ENCODE measurements around the gene TYMP. TPM values are rescaled to one million over a fixed set of nuclear protein-coding genes. Genes with fewer than 3 reads are reported as not detected.

The TYMP gene
- total and polyA plus RNA-seq, 10 of the 15 experiments (the other 5 are each of a cell fraction or from before 2014, with no cell fraction given): 0.42 to 57.8 (median 24.6) TPM

DNA sequence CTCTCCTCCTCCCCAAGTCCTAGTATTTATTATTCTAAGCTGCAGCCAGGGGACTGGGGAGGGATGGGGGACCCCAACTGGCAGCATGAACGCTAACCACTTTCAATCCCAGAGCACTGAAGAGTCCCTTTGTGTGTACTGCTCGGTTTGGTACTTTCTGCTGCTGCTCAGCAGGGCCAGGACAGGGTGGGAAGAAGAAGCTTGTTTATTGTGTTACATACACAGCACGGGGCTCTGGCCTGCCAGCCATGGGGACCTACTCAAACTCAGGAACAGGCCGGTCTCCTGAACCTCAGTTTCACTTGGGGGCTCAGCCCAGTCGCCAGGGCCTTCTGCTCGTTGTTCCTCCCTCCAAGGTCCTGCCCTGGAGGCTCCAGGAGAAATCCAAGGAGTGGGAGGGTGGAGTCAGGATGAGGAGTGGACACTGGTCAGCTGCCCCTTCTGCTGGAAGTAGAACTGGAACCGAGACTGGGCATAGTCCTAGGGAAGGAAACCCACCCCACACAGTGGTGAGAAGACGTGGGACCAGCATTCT is 49.0 kb upstream of the TYMP start:
- FAIRE-seq (no peak), DNase-seq (ENCODE audit: low read depth, low spot score) (no peak), ATAC-seq (no peak)
- no peaks in the 10 kb centered on the region for H3K9me3 ChIP-seq (replicated peaks; ENCODE audit: control insufficient read depth, insufficient read depth, low read length)
- peaks cover 20% of the 10 kb centered on the region for H3K79me2 ChIP-seq (ENCODE audit: control insufficient read depth, insufficient read depth, low read length)
- H3K27ac ChIP-seq (ENCODE audit: control insufficient read depth, insufficient read depth): no peak overlapping the region
- no peak overlapping the region for H2AFZ ChIP-seq (ENCODE audit: control insufficient read depth, low read depth, low read length)
- SMC1A ChIA-PET (ENCODE audit: uncharacterized antibody, unreplicated experiment): no interaction called here
- peak overlapping the region; percentile 44; the same call in 1 of the 2 replicates for H3K9ac ChIP-seq (ENCODE audit: control insufficient read depth, insufficient read depth, low read length)
- POLR2A ChIA-PET: no interaction called here
- WGBS (ENCODE audit: insufficient coverage, insufficient replicate concordance, low lambda C conversion rate, missing lambda C conversion rate): 86% methylated on average over 8 of the region's 8 CpGs
- CTCF ChIA-PET: no interaction called here
- in situ Hi-C loops (cut with MboI) (no loop called here), intact Hi-C loops (cut with micrococcal nuclease; ENCODE audit: unreplicated experiment) (no loop called here)
- BruUV-seq (replicated peaks): no TSS peak
- TF ChIP-seq CEBPB (IDR thresholded peaks at IDR 0.05; ENCODE audit: borderline replicate concordance in 1 of 2, low read depth in 2 of 2, low read length in 2 of 2) (no peak), CHD2 (IDR thresholded peaks at IDR 0.05; ENCODE audit: borderline replicate concordance, low read depth, low read length) (no peak), IRF4 (IDR thresholded peaks at IDR 0.05; ENCODE audit: low read depth, low read length) (no peak), CREM (IDR thresholded peaks at IDR 0.05; ENCODE audit: low read depth) (no peak), RBBP5 (conservative IDR thresholded peaks at IDR 0.05) (no peak), MYC (IDR thresholded peaks at IDR 0.05; ENCODE audit: insufficient read depth, insufficient read length, insufficient replicate concordance, low read length, severe bottlenecking) (no peak), SMAD5 (IDR thresholded peaks at IDR 0.05; ENCODE audit: low read depth) (no peak)
- TF ChIP-seq, protein P1, sequence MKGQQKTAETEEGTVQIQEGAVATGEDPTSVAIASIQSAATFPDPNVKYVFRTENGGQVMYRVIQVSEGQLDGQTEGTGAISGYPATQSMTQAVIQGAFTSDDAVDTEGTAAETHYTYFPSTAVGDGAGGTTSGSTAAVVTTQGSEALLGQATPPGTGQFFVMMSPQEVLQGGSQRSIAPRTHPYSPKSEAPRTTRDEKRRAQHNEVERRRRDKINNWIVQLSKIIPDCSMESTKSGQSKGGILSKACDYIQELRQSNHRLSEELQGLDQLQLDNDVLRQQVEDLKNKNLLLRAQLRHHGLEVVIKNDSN (IDR thresholded peaks at IDR 0.05; ENCODE audit: borderline replicate concordance, extremely low read length, insufficient read depth, low read depth, low read length): no peak
- TF ChIP-seq, protein P2, sequence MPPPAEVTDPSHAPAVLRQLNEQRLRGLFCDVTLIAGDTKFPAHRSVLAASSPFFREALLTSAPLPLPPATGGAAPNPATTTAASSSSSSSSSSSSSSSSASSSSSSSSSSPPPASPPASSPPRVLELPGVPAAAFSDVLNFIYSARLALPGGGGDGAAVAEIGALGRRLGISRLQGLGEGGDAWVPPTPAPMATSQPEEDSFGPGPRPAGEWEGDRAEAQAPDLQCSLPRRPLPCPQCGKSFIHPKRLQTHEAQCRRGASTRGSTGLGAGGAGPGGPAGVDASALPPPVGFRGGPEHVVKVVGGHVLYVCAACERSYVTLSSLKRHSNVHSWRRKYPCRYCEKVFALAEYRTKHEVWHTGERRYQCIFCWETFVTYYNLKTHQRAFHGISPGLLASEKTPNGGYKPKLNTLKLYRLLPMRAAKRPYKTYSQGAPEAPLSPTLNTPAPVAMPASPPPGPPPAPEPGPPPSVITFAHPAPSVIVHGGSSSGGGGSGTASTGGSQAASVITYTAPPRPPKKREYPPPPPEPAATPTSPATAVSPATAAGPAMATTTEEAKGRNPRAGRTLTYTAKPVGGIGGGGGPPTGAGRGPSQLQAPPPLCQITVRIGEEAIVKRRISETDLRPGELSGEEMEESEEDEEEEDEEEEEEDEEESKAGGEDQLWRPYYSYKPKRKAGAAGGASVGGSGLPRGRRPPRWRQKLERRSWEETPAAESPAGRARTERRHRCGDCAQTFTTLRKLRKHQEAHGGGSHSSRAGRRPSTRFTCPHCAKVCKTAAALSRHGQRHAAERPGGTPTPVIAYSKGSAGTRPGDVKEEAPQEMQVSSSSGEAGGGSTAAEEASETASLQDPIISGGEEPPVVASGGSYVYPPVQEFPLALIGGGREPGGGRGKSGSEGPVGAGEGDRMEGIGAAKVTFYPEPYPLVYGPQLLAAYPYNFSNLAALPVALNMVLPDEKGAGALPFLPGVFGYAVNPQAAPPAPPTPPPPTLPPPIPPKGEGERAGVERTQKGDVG (CRISPR knock-in tag; IDR thresholded peaks at IDR 0.05): no peak
- peaks cover 15% of the 10 kb centered on the region for H3K4me1 ChIP-seq (ENCODE audit: control insufficient read depth, insufficient read depth, low read length)
- peaks cover 4 to 8% of the 10 kb centered on the region in 2 experiments; a peak in 3 of 4 replicates for H3K36me3 ChIP-seq (ENCODE audit: control insufficient read depth in 2 of 2, insufficient read depth in 2 of 2, low read length in 1 of 2)
- no peaks in the 10 kb centered on the region for H3K27me3 ChIP-seq (replicated peaks in 1 of 2; ENCODE audit: control insufficient read depth in 2 of 2, insufficient read depth in 2 of 2, low read length in 1 of 2)
- peak overlapping the region; percentile 17; the same call in 1 of the 2 replicates for H3K4me2 ChIP-seq (ENCODE audit: control insufficient read depth, insufficient read depth)
- no peak overlapping the region for H3K4me3 ChIP-seq
- RAD21 ChIA-PET (ENCODE audit: unreplicated experiment): no interaction called here
- no peaks in the 10 kb centered on the region for H4K20me1 ChIP-seq (ENCODE audit: control insufficient read depth, insufficient read depth)
